H1 (cell line): Measurements from ENCODE around the gene LRRC46. TPM values are rescaled to one million over a fixed set of nuclear protein-coding genes. Genes with fewer than 3 reads are reported as not detected.

ENCODE experiments used
- CTCF ChIA-PET: fragments of 300-600 bp; sonication (Branson Sonifier 250); formaldehyde crosslinking; loops from one replicate; lab custom pipeline; 2021; ENCODE audit not compliant: partially characterized antibody; lab: Charles Lee
- POLR2A ChIA-PET: fragments of 300-600 bp; sonication (Branson Sonifier 250); formaldehyde crosslinking; loops from one replicate; lab custom pipeline; 2021; ENCODE audit warnings: inconsistent platforms; ENCODE audit not compliant: partially characterized antibody; lab: Charles Lee
- DNase-seq, 2 experiments: peaks; one replicate each; pipeline versions ENCODE4 v3.0.0 to v3.0.0-alpha.2; 2010 to 2022; ENCODE audit warnings: low spot score in 2 of 2, low read depth in 1 of 2, mixed read lengths in 1 of 2
- FAIRE-seq: peaks from 2 replicates; lab custom pipeline; 2011; peaks lifted over from hg19 to GRCh38; lab: Jason Lieb, UNC
- H2AFZ ChIP-seq: 2 replicates; pipeline ENCODE4 v1.8.1; 2012; ENCODE audit warnings: low read length, inconsistent platforms
- H2AK5ac ChIP-seq: 2 replicates; pipeline ENCODE4 v1.6.1; 2013; ENCODE audit warnings: low read depth, low read length
- H2BK120ac ChIP-seq: replicated peaks from 2 replicates; pipeline ENCODE3; 2013; ENCODE audit warnings: low read depth, low read length, inconsistent platforms
- H2BK12ac ChIP-seq: 2 replicates; pipeline ENCODE4 v1.6.1; 2013; ENCODE audit warnings: low read depth, low read length
- H2BK15ac ChIP-seq: 2 replicates; pipeline ENCODE4 v1.6.1; 2013; ENCODE audit warnings: low read length
- H2BK20ac ChIP-seq: 2 replicates; pipeline ENCODE4 v1.6.1; 2013; ENCODE audit warnings: low read length
- H2BK5ac ChIP-seq: 2 replicates; pipeline ENCODE4 v1.6.1; 2013; ENCODE audit warnings: low read depth, low read length
- H3K14ac ChIP-seq: 2 replicates; pipeline ENCODE4 v1.6.1; 2013; ENCODE audit warnings: inconsistent platforms; ENCODE audit not compliant: insufficient read length
- H3K18ac ChIP-seq: 2 replicates; pipeline ENCODE4 v1.6.1; 2013; ENCODE audit warnings: low read length; ENCODE audit errors: extremely low read depth
- H3K23ac ChIP-seq: 2 replicates; pipeline ENCODE4 v1.6.1; 2013; ENCODE audit warnings: inconsistent platforms; ENCODE audit not compliant: insufficient read length
- H3K23me2 ChIP-seq: 2 replicates; pipeline ENCODE4 v1.6.1; 2013; ENCODE audit warnings: low read depth, low read length
- H3K27ac ChIP-seq: 2 replicates; pipeline ENCODE4 v1.6.1; 2011; ENCODE audit warnings: low read depth, low read length, inconsistent platforms
- H3K27me3 ChIP-seq, 4 experiments: replicated peaks in 1 of 4; 1 replicate in 1 of 4; 2 replicates in 3 of 4; pipeline versions ENCODE4 v1.6.1 to v1.8.1; 2011 to 2013; ENCODE audit warnings: low read length in 3 of 4, mild to moderate bottlenecking in 3 of 4, inconsistent platforms in 2 of 4, mixed read lengths in 2 of 4, moderate library complexity in 1 of 4; ENCODE audit not compliant: control insufficient read depth in 3 of 4, insufficient read depth in 3 of 4; ENCODE audit errors: extremely low read depth in 1 of 4
- H3K36me3 ChIP-seq, 4 experiments: 2 replicates each; pipeline versions ENCODE4 v1.6.1 to v1.8.1; 2011 to 2013; ENCODE audit warnings: mild to moderate bottlenecking in 4 of 4, low read length in 3 of 4, moderate library complexity in 2 of 4, control low read depth in 1 of 4, inconsistent platforms in 1 of 4; ENCODE audit not compliant: insufficient read depth in 4 of 4, control insufficient read depth in 2 of 4
- H3K4ac ChIP-seq: replicated peaks from 2 replicates; pipeline ENCODE3; 2013; ENCODE audit warnings: low read length, low read depth, mixed read lengths, inconsistent platforms; ENCODE audit not compliant: insufficient read length
- H3K4me1 ChIP-seq, 4 experiments: replicated peaks in 1 of 4; 1 replicate in 1 of 4; 2 replicates in 3 of 4; pipeline versions ENCODE4 v1.6.1 to v1.8.1; 2011 to 2013; ENCODE audit warnings: low read length in 3 of 4, inconsistent platforms in 2 of 4, mixed read lengths in 1 of 4; ENCODE audit not compliant: insufficient read depth in 4 of 4, control insufficient read depth in 3 of 4
- H3K4me2 ChIP-seq, 2 experiments: 2 replicates each; pipeline versions ENCODE4 v1.6.1 to v1.8.1; 2011 to 2013; ENCODE audit warnings: low read depth in 2 of 2, low read length in 2 of 2, control low read depth in 1 of 2, inconsistent platforms in 1 of 2, mild to moderate bottlenecking in 1 of 2; ENCODE audit not compliant: insufficient read depth in 1 of 2
- H3K4me3 ChIP-seq, 4 experiments: fragments of 200-600, 300-600 bp in 1 of 4; sonication (generic), shearing (Covaris generic), sonication (Bioruptor Twin) in 1 of 4; 2 replicates each; pipeline versions ENCODE4 v1.5.1 to v1.8.1; 2011 to 2016; ENCODE audit warnings: low read length in 4 of 4, low read depth in 3 of 4, control low read depth in 2 of 4, inconsistent platforms in 2 of 4, mild to moderate bottlenecking in 2 of 4, mixed read lengths in 1 of 4, moderate library complexity in 1 of 4; ENCODE audit not compliant: insufficient read depth in 2 of 4; ENCODE audit errors: extremely low read depth in 1 of 4
- H3K56ac ChIP-seq: replicated peaks from 2 replicates; pipeline ENCODE3; 2013; ENCODE audit warnings: low read depth, mild to moderate bottlenecking, mixed read lengths, low read length, inconsistent platforms; ENCODE audit not compliant: insufficient read length
- H3K79me1 ChIP-seq: 2 replicates; pipeline ENCODE4 v1.6.1; 2013; ENCODE audit warnings: low read depth, low read length, control low read depth
- H3K79me2 ChIP-seq, 2 experiments: 2 replicates each; pipeline versions ENCODE4 v1.6.1 to v1.8.1; 2012 to 2013; ENCODE audit warnings: low read length in 2 of 2, mild to moderate bottlenecking in 2 of 2, inconsistent platforms in 1 of 2; ENCODE audit not compliant: insufficient read depth in 2 of 2, control insufficient read depth in 1 of 2
- H3K9ac ChIP-seq, 4 experiments: replicated peaks in 1 of 4; 1 replicate in 1 of 4; 2 replicates in 3 of 4; pipeline versions ENCODE4 v1.6.1 to v1.8.1; 2011 to 2013; ENCODE audit warnings: low read depth in 3 of 4, low read length in 3 of 4, control low read depth in 2 of 4, mild to moderate bottlenecking in 2 of 4, moderate library complexity in 2 of 4, inconsistent platforms in 1 of 4; ENCODE audit errors: extremely low read depth in 1 of 4
- H3K9me3 ChIP-seq, 2 experiments: 2 replicates each; pipeline versions ENCODE4 v1.6.1 to v1.8.1; 2012 to 2013; ENCODE audit warnings: mild to moderate bottlenecking in 2 of 2, moderate library complexity in 2 of 2, control low read depth in 1 of 2, inconsistent platforms in 1 of 2, low read depth in 1 of 2, low read length in 1 of 2, mixed read lengths in 1 of 2; ENCODE audit not compliant: insufficient read depth in 2 of 2
- H4K20me1 ChIP-seq, 2 experiments: replicated peaks in 1 of 2; 2 replicates each; pipeline versions ENCODE3 to v1.8.1; 2011 to 2013; ENCODE audit warnings: inconsistent platforms in 2 of 2, low read length in 2 of 2, mild to moderate bottlenecking in 1 of 2; ENCODE audit not compliant: insufficient read depth in 2 of 2, control insufficient read depth in 1 of 2
- H4K5ac ChIP-seq: 2 replicates; pipeline ENCODE4 v1.6.1; 2013; ENCODE audit warnings: low read length, low read depth, mixed read lengths, inconsistent platforms; ENCODE audit not compliant: insufficient read length
- H4K8ac ChIP-seq: 2 replicates; pipeline ENCODE4 v1.8.0; 2013; ENCODE audit warnings: mild to moderate bottlenecking, moderate library complexity, low read length, inconsistent platforms; ENCODE audit not compliant: insufficient read depth; ENCODE audit errors: extremely low read depth
- H4K91ac ChIP-seq: replicated peaks from 2 replicates; pipeline ENCODE3; 2013; ENCODE audit warnings: low read length, mixed read lengths, inconsistent platforms; ENCODE audit not compliant: insufficient read length
- SP4 ChIP-seq: IDR thresholded peaks from 2 replicates; pipeline ENCODE4 v1.6.1; 2012; ENCODE audit warnings: low read length, inconsistent platforms
- TAF1 ChIP-seq: IDR thresholded peaks from 2 replicates; pipeline ENCODE4 v1.6.1; 2011; ENCODE audit warnings: mild to moderate bottlenecking, low read depth, low read length
- WGBS, 2 experiments: shearing (Covaris generic) in 1 of 2; methylation state at CpG; one replicate each; pipeline versions ENCODE4 v1.1.6 to v1.1.7; 2013 to 2015; ENCODE audit warnings: low lambda C conversion rate in 2 of 2, mixed read lengths in 2 of 2, inconsistent platforms in 1 of 2, low coverage in 1 of 2, missing lambda C conversion rate in 1 of 2; ENCODE audit not compliant: insufficient replicate concordance in 2 of 2, insufficient coverage in 1 of 2, insufficient read length in 1 of 2; ENCODE audit errors: extremely low coverage in 1 of 2, missing lambda C conversion rate in 1 of 2; 5-methylcytosine and 5-hydroxymethylcytosine counted together
- polyA plus RNA-seq, 7 experiments: library from polyadenylated mRNA; depleted of rRNA in 3 of 7; stranded (reverse) in 5 of 7; unstranded in 2 of 7; fragments of >200 nt in 5 of 7; fragments of 200-250 nt in 2 of 7; gene quantifications; 1 replicate in 5 of 7; 2 replicates in 1 of 7; 4 replicates in 1 of 7; pipeline versions ENCODE4 v1.2.1 to v1.2.3, GENCODE V29; 2011 to 2013; ENCODE audit warnings: missing spikeins in 2 of 7, mixed read lengths in 2 of 7
- total RNA-seq: library from RNA; stranded (reverse); fragmentation: NEBNext Ultra II Directional; extraction: Animal tissue kit (Norgen Biotek cat#: 25700); gene quantifications from 2 replicates; pipeline ENCODE4 v1.2.1, GENCODE V29; 2021

Gene LRRC46
- total and polyA plus RNA-seq, 2 of the 8 experiments (the other 6 are each of a cell fraction or from before 2014, with no cell fraction given) = 0.18 TPM; not detected in 1

- FAIRE-seq = no peak
- TF ChIP-seq SP4 = peak; percentile 12; the same call in 1 of the 2 replicates
- no peak for TF ChIP-seq TAF1
- no peak overlapping the region for H3K27ac ChIP-seq
Measured at GRCh38 chr17:47841488-47842291, 10.2 kb downstream of the LRRC46 start.

More at GRCh38 chr17:47841488-47842291, 10.2 kb downstream of the LRRC46 start:
- H4K20me1 ChIP-seq = peaks cover 0 to 2% of the 10 kb centered on the region in 2 experiments
- no peaks in the 10 kb centered on the region for H3K9me3 ChIP-seq
- no peak overlapping the region for H2BK15ac ChIP-seq
- peak overlapping the region in 1 of 4 experiments; percentile 82; a peak in 1 of 8 replicates for H3K4me3 ChIP-seq
- peak overlapping the region in 1 of 2 experiments; percentile 73; a peak in 2 of 4 replicates for H3K4me2 ChIP-seq
- no peak overlapping the region for H2BK20ac ChIP-seq
- no peak overlapping the region for H3K14ac ChIP-seq
- 74% methylated on average over 16 of the region's 16 CpGs; no CpG with 5 or more reads in 1 of the 2 experiments for WGBS, 2 experiments
- POLR2A ChIA-PET = interaction anchor here (1.5 to 12.4 kb wide), 5 partner anchors 9 to 59 kb away, joined by 4 to 134 read pairs (median 7); partner anchors contain the start of genes LRRC46, MRPL10, SP2 and SP6
- CTCF ChIA-PET = interaction anchor here (0.8 to 33.0 kb wide), 29 partner anchors 11 to 211 kb away, joined by 3 to 1206 read pairs (median 4); partner anchors contain the start of genes CDK5RAP3, LRRC46, MRPL10 and OSBPL7
- H3K18ac ChIP-seq = no peak overlapping the region
- no peaks in the 10 kb centered on the region for H3K79me2 ChIP-seq
- H3K56ac ChIP-seq = no peak overlapping the region
- no peak overlapping the region for H2BK12ac ChIP-seq
- H4K5ac ChIP-seq = no peak overlapping the region
- H3K4ac ChIP-seq = no peak overlapping the region
- no peak for DNase-seq
- no peak overlapping the region for H3K9ac ChIP-seq
- no peak overlapping the region for H2AK5ac ChIP-seq
- no peaks in the 10 kb centered on the region for H3K79me1 ChIP-seq
- peaks cover 0 to 24% (median 8%) of the 10 kb centered on the region in 4 experiments; a peak in 5 of 7 replicates for H3K4me1 ChIP-seq
- no peak overlapping the region for H4K91ac ChIP-seq
- H2AFZ ChIP-seq = no peak overlapping the region
- H4K8ac ChIP-seq = 0 out of 2 replicates have a peak overlapping the region, but pooled peaks have one; percentile 39
- H3K27me3 ChIP-seq = peaks cover 7 to 25% (median 19%) of the 10 kb centered on the region in 4 experiments
- H2BK5ac ChIP-seq = no peak overlapping the region
- no peak overlapping the region for H2BK120ac ChIP-seq
- H3K23me2 ChIP-seq = peaks cover 2% of the 10 kb centered on the region; the same call in 1 of the 2 replicates
- H3K23ac ChIP-seq = no peak overlapping the region
- peaks cover 0 to 5% (median 0%) of the 10 kb centered on the region in 4 experiments; a peak in 1 of 8 replicates for H3K36me3 ChIP-seq
